ENCODE measurements around the gene RFC5. TPM values are rescaled to one million over a fixed set of nuclear protein-coding genes. Genes with fewer than 3 reads are reported as not detected.

RFC5 gene
- total RNA-seq, 4 donors from 2014 or later = 4.8 to 17.3 (median 8.4) TPM

DNA sequence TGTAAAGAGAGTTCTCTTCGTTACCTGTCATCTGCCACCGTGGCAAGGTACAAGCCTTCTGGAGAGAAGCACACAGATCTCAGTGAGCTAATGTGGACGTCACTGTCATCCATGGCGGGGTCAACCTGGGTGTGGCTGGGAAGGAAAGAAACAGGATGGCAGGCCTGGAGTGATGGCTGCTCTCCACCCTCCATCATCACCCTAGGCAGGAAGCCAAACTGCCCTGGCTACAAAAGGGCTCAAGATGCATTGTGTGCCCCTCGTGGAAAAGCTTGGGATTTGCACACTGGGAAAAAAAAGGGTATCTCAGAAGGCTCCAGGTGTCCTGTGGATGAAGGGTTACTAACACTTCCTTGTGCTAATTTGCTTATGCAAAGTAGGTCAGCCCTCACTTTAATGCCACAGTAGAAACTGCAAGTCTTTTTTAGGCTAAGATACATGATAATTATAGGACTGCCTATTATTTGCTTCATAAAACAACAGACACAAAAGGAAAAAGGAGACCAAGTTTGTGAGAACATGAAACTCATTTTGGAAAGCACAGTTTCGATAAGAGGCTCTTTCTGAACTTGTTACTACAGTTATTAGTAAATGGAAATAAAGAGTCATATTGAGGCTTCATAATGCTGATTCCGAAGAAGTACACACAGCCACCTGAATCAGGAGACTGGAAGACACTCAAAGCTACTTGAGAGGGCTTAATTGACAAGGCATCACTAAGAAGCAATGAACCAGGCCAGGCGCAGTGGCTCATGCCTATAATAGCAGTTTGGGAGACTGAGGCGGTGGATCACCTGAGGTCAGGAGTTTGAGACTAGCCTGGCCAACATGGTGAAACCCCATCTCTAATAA is 18.9 kb downstream of the RFC5 start:
- Histone ChIP-seq H3K36me3 (peaks cover 0 to 100% (median 9%) of the 10 kb centered on the region in 3 donors), H3K4me1 (peaks cover 0 to 7% (median 0%) of the 10 kb centered on the region in 4 donors), H3K27ac (peak overlapping the region in 1 of 4 donors; percentile 26), H3K4me3 (no peak overlapping the region), H3K9me3 (no peaks in the 10 kb centered on the region), H3K27me3 (no peaks in the 10 kb centered on the region)
- no peak for DNase-seq (ENCODE audit: low spot score in 2 of 2)
- TF ChIP-seq EP300 (IDR thresholded peaks at IDR 0.05) = no peak
- TF ChIP-seq POLR2A (IDR thresholded peaks at IDR 0.05) = no peak
- TF ChIP-seq, protein P1, sequence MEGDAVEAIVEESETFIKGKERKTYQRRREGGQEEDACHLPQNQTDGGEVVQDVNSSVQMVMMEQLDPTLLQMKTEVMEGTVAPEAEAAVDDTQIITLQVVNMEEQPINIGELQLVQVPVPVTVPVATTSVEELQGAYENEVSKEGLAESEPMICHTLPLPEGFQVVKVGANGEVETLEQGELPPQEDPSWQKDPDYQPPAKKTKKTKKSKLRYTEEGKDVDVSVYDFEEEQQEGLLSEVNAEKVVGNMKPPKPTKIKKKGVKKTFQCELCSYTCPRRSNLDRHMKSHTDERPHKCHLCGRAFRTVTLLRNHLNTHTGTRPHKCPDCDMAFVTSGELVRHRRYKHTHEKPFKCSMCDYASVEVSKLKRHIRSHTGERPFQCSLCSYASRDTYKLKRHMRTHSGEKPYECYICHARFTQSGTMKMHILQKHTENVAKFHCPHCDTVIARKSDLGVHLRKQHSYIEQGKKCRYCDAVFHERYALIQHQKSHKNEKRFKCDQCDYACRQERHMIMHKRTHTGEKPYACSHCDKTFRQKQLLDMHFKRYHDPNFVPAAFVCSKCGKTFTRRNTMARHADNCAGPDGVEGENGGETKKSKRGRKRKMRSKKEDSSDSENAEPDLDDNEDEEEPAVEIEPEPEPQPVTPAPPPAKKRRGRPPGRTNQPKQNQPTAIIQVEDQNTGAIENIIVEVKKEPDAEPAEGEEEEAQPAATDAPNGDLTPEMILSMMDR (IDR thresholded peaks at IDR 0.05) = no peak
- WGBS, 2 donors = 76 to 81% methylated on average over 9 of the region's 9 CpGs

DNA sequence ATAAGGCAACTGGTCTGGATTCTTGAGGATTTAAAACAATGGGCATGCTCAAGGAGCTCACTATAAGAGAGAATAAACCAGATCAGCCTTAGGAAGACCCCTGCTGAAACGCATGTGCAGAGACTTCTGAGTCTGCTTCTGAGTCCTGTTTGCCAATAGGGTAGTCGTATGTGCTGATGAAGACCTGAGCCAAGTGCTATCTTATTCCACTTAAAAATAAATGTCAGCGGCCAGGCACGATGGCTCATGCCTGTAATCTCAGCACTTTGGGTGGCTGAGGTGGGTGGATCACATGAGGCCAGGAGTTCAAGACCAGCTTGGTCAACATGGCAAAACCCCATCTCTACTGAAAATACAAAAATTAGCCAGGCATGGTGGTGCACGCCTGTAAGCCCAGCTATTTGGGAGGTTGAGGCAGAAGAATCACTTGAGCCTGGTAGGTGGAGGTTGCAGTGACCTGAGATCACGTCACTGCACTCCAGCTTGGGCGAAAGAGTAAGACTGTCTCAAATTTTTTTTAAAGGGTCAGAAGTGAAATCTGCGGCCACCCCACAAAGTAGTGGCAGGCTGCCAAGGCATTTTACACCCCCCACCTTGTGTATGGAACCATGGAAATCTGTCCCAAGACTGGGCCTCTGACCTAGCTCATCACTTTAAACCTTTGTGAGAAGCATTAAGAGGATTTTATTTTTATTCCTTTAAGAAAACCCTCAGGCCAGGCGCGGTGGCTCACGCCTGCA is 20.3 kb downstream of the RFC5 start:
- no peak for TF ChIP-seq POLR2A (IDR thresholded peaks at IDR 0.05)
- TF ChIP-seq EP300 (IDR thresholded peaks at IDR 0.05) = no peak
- TF ChIP-seq, protein P1 (IDR thresholded peaks at IDR 0.05) = no peak
- Histone ChIP-seq H3K27me3 (no peaks in the 10 kb centered on the region), H3K36me3 (peaks cover 0 to 100% (median 9%) of the 10 kb centered on the region in 3 donors), H3K27ac (no peak overlapping the region), H3K4me3 (no peak overlapping the region), H3K9me3 (no peaks in the 10 kb centered on the region), H3K4me1 (peaks cover 0 to 7% (median 0%) of the 10 kb centered on the region in 4 donors)
- whole genome bisulfite sequencing, 2 donors = 83 to 87% methylated on average over 11 of the region's 11 CpGs
- DNase-seq (ENCODE audit: low spot score in 2 of 2) = no peak

DNA sequence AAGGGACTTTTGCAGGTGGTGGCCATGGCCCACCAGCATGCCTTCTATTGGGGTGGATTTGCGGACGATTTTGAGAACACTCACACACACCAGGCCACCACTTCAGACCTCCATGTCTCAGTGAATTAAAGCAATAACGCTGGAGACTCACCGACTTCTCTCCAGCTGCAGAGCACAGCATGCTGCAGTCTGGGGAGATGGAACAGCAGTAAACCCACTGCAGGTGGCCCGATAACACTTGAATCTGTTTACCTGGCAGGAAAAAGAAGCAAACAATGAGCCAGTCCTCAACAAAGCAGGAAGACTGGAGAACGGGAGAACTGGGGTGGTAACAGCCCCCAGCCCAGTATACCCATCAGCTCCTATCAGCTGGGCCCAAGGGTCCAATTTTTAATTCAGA is 21.6 kb downstream of the RFC5 start:
- no peaks in the 10 kb centered on the region for H3K27me3 ChIP-seq
- no peaks in the 10 kb centered on the region for H3K9me3 ChIP-seq
- H3K4me3 ChIP-seq = no peak overlapping the region
- no peak for DNase-seq (ENCODE audit: low spot score in 2 of 2)
- peaks cover 0 to 7% (median 0%) of the 10 kb centered on the region in 4 donors for H3K4me1 ChIP-seq
- peaks cover 0 to 100% (median 20%) of the 10 kb centered on the region in 3 donors for H3K36me3 ChIP-seq
- TF ChIP-seq POLR2A (IDR thresholded peaks at IDR 0.05) (no peak), EP300 (IDR thresholded peaks at IDR 0.05) (no peak)
- TF ChIP-seq, protein P1 (IDR thresholded peaks at IDR 0.05) = no peak
- no peak overlapping the region for H3K27ac ChIP-seq
- 70 to 71% methylated on average over 6 of the region's 6 CpGs for WGBS, 2 donors

DNA sequence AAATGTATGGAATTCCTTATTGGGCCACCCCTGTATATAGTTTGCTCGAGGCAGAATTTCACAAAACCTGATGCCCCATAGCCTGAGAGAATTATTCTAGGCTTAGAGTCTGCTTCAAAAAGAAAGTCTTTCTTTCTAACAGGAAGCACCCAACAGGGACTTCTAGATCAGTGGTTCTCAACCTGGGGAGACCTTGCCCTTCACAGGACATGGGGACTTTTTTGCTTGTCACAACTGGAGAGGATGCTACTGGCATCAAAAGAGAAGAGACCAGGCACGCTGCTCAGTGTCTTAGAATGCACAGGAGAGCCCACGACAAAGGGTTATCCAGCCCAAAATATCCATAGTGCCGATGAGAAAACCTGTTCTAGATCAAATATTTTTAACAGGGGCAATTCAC is 25.6 kb downstream of the RFC5 start:
- Histone ChIP-seq H3K36me3 (peaks cover 0 to 93% (median 20%) of the 10 kb centered on the region in 3 donors), H3K4me1 (no peaks in the 10 kb centered on the region), H3K27ac (no peak overlapping the region), H3K27me3 (no peaks in the 10 kb centered on the region), H3K9me3 (no peaks in the 10 kb centered on the region), H3K4me3 (no peak overlapping the region)
- no peak for TF ChIP-seq EP300 (IDR thresholded peaks at IDR 0.05)
- TF ChIP-seq, protein P1 (IDR thresholded peaks at IDR 0.05) = no peak
- TF ChIP-seq POLR2A (IDR thresholded peaks at IDR 0.05) = no peak
- 93 to 94% methylated on average over 4 of the region's 4 CpGs for WGBS, 2 donors
- DNase-seq (ENCODE audit: low spot score in 2 of 2) = no peak

DNA sequence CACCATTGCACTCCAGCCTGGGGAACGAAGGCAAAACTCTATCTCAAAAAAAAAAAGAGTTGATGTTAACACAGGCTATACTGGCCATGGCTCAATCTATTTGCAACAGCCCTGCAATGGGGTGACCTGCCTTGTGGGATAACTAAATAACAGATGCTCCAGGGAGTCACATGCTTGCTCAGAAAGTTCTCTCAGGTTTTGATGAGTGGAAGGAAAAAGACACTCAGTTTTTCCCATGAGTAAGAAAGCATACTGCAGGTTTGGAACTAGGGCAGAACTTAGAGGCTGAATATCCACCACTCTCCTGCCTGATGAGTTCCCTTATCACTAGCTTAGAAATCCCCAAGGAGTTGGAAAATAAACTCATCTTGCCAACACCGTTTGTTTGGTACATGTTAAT is 27.6 kb downstream of the RFC5 start:
- Histone ChIP-seq H3K4me3 (no peak overlapping the region), H3K27ac (no peak overlapping the region), H3K27me3 (no peaks in the 10 kb centered on the region), H3K9me3 (no peaks in the 10 kb centered on the region), H3K4me1 (no peaks in the 10 kb centered on the region), H3K36me3 (peaks cover 0 to 91% (median 10%) of the 10 kb centered on the region in 3 donors)
- no peak for DNase-seq (ENCODE audit: low spot score in 2 of 2)
- WGBS, 2 donors = 78 to 79% methylated on average over 2 of the region's 2 CpGs
- TF ChIP-seq, protein P1 (IDR thresholded peaks at IDR 0.05) = no peak
- no peak for TF ChIP-seq POLR2A (IDR thresholded peaks at IDR 0.05)
- no peak for TF ChIP-seq EP300 (IDR thresholded peaks at IDR 0.05)

Measured in tibial nerve (tissue), 4 donors.